Lower leg skin (tissue), 3 donors: Measurements from ENCODE around the gene GRIN2A.

Experiments
- POLR2A ChIP-seq, 2 donors: fragments of 450-650 bp; IDR thresholded peaks; one replicate each; pipeline ENCODE4 v1.6.1; 2016 to 2017; ENCODE audit warnings: antibody characterized with exemption in 2 of 2, mild to moderate bottlenecking in 1 of 2, moderate library complexity in 1 of 2
- TF ChIP-seq, protein P1 (sequence below), 3 donors: fragments of 450-650 bp; IDR thresholded peaks; one replicate each; pipeline ENCODE4 v1.5.1; 2016; ENCODE audit warnings: antibody characterized with exemption in 3 of 3, mild to moderate bottlenecking in 3 of 3, moderate library complexity in 2 of 3

DNA sequence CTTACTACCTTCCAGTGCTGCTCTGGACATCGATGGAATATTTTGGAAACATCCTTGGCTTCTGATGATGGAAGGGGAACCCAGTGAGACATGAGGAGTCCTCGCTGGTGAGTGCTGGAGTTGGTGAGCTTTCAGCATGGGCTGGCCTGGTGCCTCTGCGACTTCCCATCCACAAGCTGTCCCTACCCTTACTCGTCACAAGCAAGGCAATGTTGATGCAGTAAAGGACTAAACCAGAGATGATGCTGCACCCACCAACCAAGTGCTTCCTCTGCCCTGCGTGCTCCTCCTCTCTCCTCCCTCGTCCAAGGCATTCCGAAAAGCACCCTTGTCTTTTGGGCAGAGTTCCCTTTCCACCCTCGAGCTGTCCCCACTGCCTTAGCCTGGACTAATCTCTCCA, 154.7 kb downstream of the GRIN2A start:
- TF ChIP-seq, protein P1, sequence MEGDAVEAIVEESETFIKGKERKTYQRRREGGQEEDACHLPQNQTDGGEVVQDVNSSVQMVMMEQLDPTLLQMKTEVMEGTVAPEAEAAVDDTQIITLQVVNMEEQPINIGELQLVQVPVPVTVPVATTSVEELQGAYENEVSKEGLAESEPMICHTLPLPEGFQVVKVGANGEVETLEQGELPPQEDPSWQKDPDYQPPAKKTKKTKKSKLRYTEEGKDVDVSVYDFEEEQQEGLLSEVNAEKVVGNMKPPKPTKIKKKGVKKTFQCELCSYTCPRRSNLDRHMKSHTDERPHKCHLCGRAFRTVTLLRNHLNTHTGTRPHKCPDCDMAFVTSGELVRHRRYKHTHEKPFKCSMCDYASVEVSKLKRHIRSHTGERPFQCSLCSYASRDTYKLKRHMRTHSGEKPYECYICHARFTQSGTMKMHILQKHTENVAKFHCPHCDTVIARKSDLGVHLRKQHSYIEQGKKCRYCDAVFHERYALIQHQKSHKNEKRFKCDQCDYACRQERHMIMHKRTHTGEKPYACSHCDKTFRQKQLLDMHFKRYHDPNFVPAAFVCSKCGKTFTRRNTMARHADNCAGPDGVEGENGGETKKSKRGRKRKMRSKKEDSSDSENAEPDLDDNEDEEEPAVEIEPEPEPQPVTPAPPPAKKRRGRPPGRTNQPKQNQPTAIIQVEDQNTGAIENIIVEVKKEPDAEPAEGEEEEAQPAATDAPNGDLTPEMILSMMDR (IDR thresholded peaks at IDR 0.05) = no peak
- TF ChIP-seq POLR2A (IDR thresholded peaks at IDR 0.05) = no peak
